Ovary (tissue), 9 donors: ENCODE measurements around the gene MYH4. TPM values are rescaled to one million over a fixed set of nuclear protein-coding genes. Genes with fewer than 3 reads are reported as not detected.

ENCODE experiments used
- DNase-seq, 5 donors: peaks; one replicate each; pipeline ENCODE4 v3.0.0-alpha.2; 2019 to 2020
- H3K27ac ChIP-seq, 2 donors: fragments of 200-600 bp; one replicate each; pipeline versions ENCODE4 v1.5.1 to v1.8.0; 2019 to 2022
- H3K27me3 ChIP-seq: fragments of 200-600 bp; one replicate; pipeline ENCODE4 v1.8.0; 2022
- H3K36me3 ChIP-seq: fragments of 200-600 bp; sonication (generic); one replicate; pipeline ENCODE4 v1.5.1; 2019
- H3K4me1 ChIP-seq: one replicate; pipeline ENCODE4 v1.8.1; 2013; ENCODE audit warnings: mild to moderate bottlenecking, moderate library complexity; ENCODE audit not compliant: insufficient read depth
- H3K4me3 ChIP-seq: fragments of 200-600 bp; sonication (generic); one replicate; pipeline ENCODE4 v1.5.1; 2017
- H3K9me3 ChIP-seq, 2 donors: fragments of 200-600 bp in 1 of 2; sonication (generic) in 1 of 2; one replicate each; pipeline versions ENCODE4 v1.5.1 to v1.8.1; 2013 to 2019; ENCODE audit warnings: mild to moderate bottlenecking in 1 of 2, moderate library complexity in 1 of 2
- CTCF ChIP-seq, 3 donors: fragments of 450-650 bp in 2 of 3; fragments of 200-600 bp in 1 of 3; IDR thresholded peaks; one replicate each; pipeline versions ENCODE4 v1.5.1 to v1.8.0; 2016 to 2022; ENCODE audit warnings: antibody characterized with exemption in 3 of 3, mild to moderate bottlenecking in 1 of 3
- EP300 ChIP-seq: sonication (generic); formaldehyde crosslinking; IDR thresholded peaks from one replicate; pipeline ENCODE4 v1.6.1; 2017; ENCODE audit warnings: antibody characterized with exemption
- POLR2A ChIP-seq: fragments of 450-650 bp; IDR thresholded peaks from one replicate; pipeline ENCODE4 v1.6.1; 2017; ENCODE audit warnings: antibody characterized with exemption, mild to moderate bottlenecking, moderate library complexity
- WGBS, 3 donors: extraction: QIAGEN DNeasy Blood & Tissue Kit in 1 of 3; methylation state at CpG; one replicate each; pipeline versions ENCODE4 v1.1.5 to v1.1.7; 2013 to 2017; 5-methylcytosine and 5-hydroxymethylcytosine counted together
- intact Hi-C, 4 donors: fragments of 100-400 bp; cut with DNase I; formaldehyde crosslinking; loops; one replicate each; pipeline versions ENCODE4 v1.11.0 to v1.15.1; 2022 to 2023
- polyA plus RNA-seq, 2 donors: library from polyadenylated mRNA; stranded (reverse); fragments of 200-250 nt in 1 of 2; fragments of 350-450 nt in 1 of 2; fragmentation: Illumina TruSeq in 1 of 2; extraction: RNeasy Lipid Tissue Mini Kit (QIAGEN cat#74804) in 1 of 2; gene quantifications; one replicate each; pipeline ENCODE4 v1.2.3, GENCODE V29; 2013 to 2014
- total RNA-seq, 7 donors: library from RNA; depleted of rRNA in 2 of 7; stranded (reverse); fragments of >200 nt in 2 of 7; fragmentation: NEBNext Ultra II Directional in 3 of 7; extraction: Animal tissue kit (Norgen Biotek cat#: 25700) in 3 of 7; gene quantifications; one replicate each; pipeline versions ENCODE4 v1.1.0 to v1.2.4, GENCODE V29; 2016 to 2023
- donor health status: DM: no; HTN: no; CAD: no; lungs with moderate emphysema.
- donor health status: DM: no; HTN: no; CAD: no.
- donor health status: Bipolar disorder and iron deficiency.
- donor health status: DM: yes; HTN: yes; CAD: no.
- donor health status: DM: no; HTN: no; CAD: no.
- donor health status: DM: yes; HTN: yes; CAD: no.

Gene MYH4
- total and polyA plus RNA-seq, 9 donors, result not detected

- no peak overlapping the region for H3K4me3 ChIP-seq
- TF ChIP-seq EP300 (no peak), CTCF (IDR thresholded peaks at IDR 0.05) (no peak), POLR2A (no peak)
- H3K4me1 ChIP-seq, result no peaks in the 10 kb centered on the region
- H3K9me3 ChIP-seq, result no peaks in the 10 kb centered on the region
- 85 to 93% (median 85%) methylated on average over 9 of the region's 9 CpGs for WGBS, 3 donors
- DNase-seq, result no peak
- H3K27ac ChIP-seq, result no peak overlapping the region
- no peaks in the 10 kb centered on the region for H3K27me3 ChIP-seq
- H3K36me3 ChIP-seq, result no peaks in the 10 kb centered on the region
- intact Hi-C loops, result no loop called here
Measured at GRCh38 chr17:10398352-10398751, 71.0 kb downstream of the MYH4 start.

- WGBS, 3 donors, result 61 to 64% (median 61%) methylated on average over 14 of the region's 14 CpGs
Measured at GRCh38 chr17:10396524-10397163, 72.7 kb downstream of the MYH4 start.

GRCh38 chr17:10394201-10394887, 75.0 kb downstream of the MYH4 start:
- H3K27ac ChIP-seq, result no peak overlapping the region
- no peaks in the 10 kb centered on the region for H3K27me3 ChIP-seq
- no peaks in the 10 kb centered on the region for H3K36me3 ChIP-seq
- 87 to 96% (median 88%) methylated on average over 6 of the region's 6 CpGs for WGBS, 3 donors
- H3K9me3 ChIP-seq, result no peaks in the 10 kb centered on the region
- no peaks in the 10 kb centered on the region for H3K4me1 ChIP-seq
- no peak overlapping the region for H3K4me3 ChIP-seq
- TF ChIP-seq CTCF (IDR thresholded peaks at IDR 0.05) (no peak), POLR2A (no peak), EP300 (no peak)
- intact Hi-C loops, result no loop called here
- no peak for DNase-seq

More at GRCh38 chr17:10396524-10397163, 72.7 kb downstream of the MYH4 start:
- Histone ChIP-seq H3K27ac (no peak overlapping the region), H3K36me3 (no peaks in the 10 kb centered on the region), H3K4me3 (no peak overlapping the region), H3K4me1 (no peaks in the 10 kb centered on the region), H3K9me3 (no peaks in the 10 kb centered on the region), H3K27me3 (no peaks in the 10 kb centered on the region)
- TF ChIP-seq CTCF (IDR thresholded peaks at IDR 0.05), result no peak
- TF ChIP-seq POLR2A, result no peak
- TF ChIP-seq EP300, result no peak
- DNase-seq, result no peak
- intact Hi-C loops, result no loop called here

Other genes starting within 250 kb of the MYH4 start
- not detected for gene MYH13, start 96.6 kb downstream of the MYH4 start, total RNA-seq
- gene MYH13, start 96.6 kb downstream of the MYH4 start, polyA plus RNA-seq, result not detected
- not detected for gene MYH8, start 47.6 kb downstream of the MYH4 start, total RNA-seq
- gene MYH8, start 47.6 kb downstream of the MYH4 start, polyA plus RNA-seq, result not detected
- gene MYH1, start 49.0 kb upstream of the MYH4 start, total RNA-seq, result not detected
- under 1 TPM in 1 of 2 donors, not detected in 1; 0.12 TPM for gene MYH1, start 49.0 kb upstream of the MYH4 start, polyA plus RNA-seq
- 1 to 10 TPM in 1 of 7 donors, under 1 TPM in 1, not detected in 5; 0.13 to 2.0 TPM for gene MYH2, start 80.1 kb upstream of the MYH4 start, total RNA-seq
- gene MYH2, start 80.1 kb upstream of the MYH4 start, polyA plus RNA-seq, result under 1 TPM in 1 of 2 donors, not detected in 1; 0.25 TPM
- gene MYH3, start 187.8 kb upstream of the MYH4 start, total RNA-seq, result 1 to 10 TPM; 2.2 to 5.7 (median 3.0) TPM
- 1 to 10 TPM; 1.5 to 2.1 TPM for gene MYH3, start 187.8 kb upstream of the MYH4 start, polyA plus RNA-seq
- gene SCO1, start 228.0 kb upstream of the MYH4 start, total RNA-seq, result 10 to 100 TPM in 6 of 7 donors, 1 to 10 TPM in 1; 9.5 to 26.5 (median 20.7) TPM
- 10 to 100 TPM; 10.8 to 22.3 TPM for gene SCO1, start 228.0 kb upstream of the MYH4 start, polyA plus RNA-seq
- gene ADPRM, start 228.0 kb upstream of the MYH4 start, total RNA-seq, result 10 to 100 TPM; 12.4 to 17.7 (median 13.0) TPM
- 10 to 100 TPM; 16.5 to 21.6 TPM for gene ADPRM, start 228.0 kb upstream of the MYH4 start, polyA plus RNA-seq